CD4-positive, alpha-beta T cell (primary cell): ENCODE data around the gene ZC3H18. TPM values are rescaled to one million over a fixed set of nuclear protein-coding genes. Genes with fewer than 3 reads are reported as not detected.

ENCODE experiments used
- ATAC-seq: fragments of 200-7000 bp; cut with Tn5 transposase; one replicate; pipeline ENCODE4 v1.10.0; 2022; ENCODE audit warnings: mild to moderate bottlenecking; ENCODE audit not compliant: poor library complexity
- CTCF ChIA-PET: fragments of 350-600 bp; sonication (Branson Sonifier 250); formaldehyde crosslinking; loops from one replicate; lab custom pipeline; 2021; ENCODE audit warnings: antibody characterized with exemption, inconsistent platforms; lab: Charles Lee
- POLR2A ChIA-PET: fragments of 350-600 bp; sonication (Branson Sonifier 250); formaldehyde crosslinking; loops from one replicate; lab custom pipeline; 2021; ENCODE audit warnings: antibody characterized with exemption, inconsistent platforms; lab: Charles Lee
- DNase-seq, 14 experiments: peaks; one replicate each; pipeline ENCODE4 v3.0.0-alpha.2; 2013 to 2020; ENCODE audit warnings: mixed read lengths in 2 of 14
- H3K27ac ChIP-seq, 2 donors: one replicate each; pipeline versions ENCODE4 v1.5.1 to v1.7.0; 2013; ENCODE audit warnings: low read length in 2 of 2, low read depth in 1 of 2, mild to moderate bottlenecking in 1 of 2
- H3K27me3 ChIP-seq, 2 experiments: 1 replicate in 1 of 2; 2 replicates in 1 of 2; pipeline versions ENCODE4 v1.6.1 to v1.7.0; 2013; ENCODE audit warnings: low read length in 2 of 2, control low read depth in 1 of 2, mild to moderate bottlenecking in 1 of 2, moderate library complexity in 1 of 2; ENCODE audit not compliant: insufficient read depth in 2 of 2, control insufficient read depth in 1 of 2
- H3K36me3 ChIP-seq: one replicate; pipeline ENCODE4 v1.6.1; 2013; ENCODE audit warnings: low read length, control low read depth; ENCODE audit not compliant: insufficient read depth
- H3K4me1 ChIP-seq: one replicate; pipeline ENCODE4 v1.6.1; 2013; ENCODE audit warnings: low read length, control low read depth; ENCODE audit not compliant: insufficient read depth
- H3K4me3 ChIP-seq: one replicate; pipeline ENCODE4 v1.5.1; 2013; ENCODE audit warnings: mild to moderate bottlenecking, low read length, moderate library complexity
- H3K9me3 ChIP-seq, 2 experiments: 1 replicate in 1 of 2; 2 replicates in 1 of 2; pipeline versions ENCODE4 v1.6.1 to v1.7.0; 2013; ENCODE audit warnings: low read length in 2 of 2, mild to moderate bottlenecking in 2 of 2, control low read depth in 1 of 2, moderate library complexity in 1 of 2; ENCODE audit not compliant: control insufficient read depth in 1 of 2, insufficient read depth in 1 of 2
- H3K27ac Mint-ChIP-seq: one replicate; pipeline ENCODE4 v1.8.0; 2020; ENCODE audit warnings: mixed read lengths
- H3K27me3 Mint-ChIP-seq: one replicate; pipeline ENCODE4 v1.8.0; 2021; ENCODE audit warnings: mixed read lengths
- H3K36me3 Mint-ChIP-seq: one replicate; pipeline ENCODE4 v1.8.0; 2021; ENCODE audit warnings: low read depth, mixed read lengths
- H3K4me1 Mint-ChIP-seq: one replicate; pipeline ENCODE4 v1.8.0; 2021; ENCODE audit warnings: low read depth, mixed read lengths
- H3K4me3 Mint-ChIP-seq: one replicate; pipeline ENCODE4 v1.8.0; 2020; ENCODE audit warnings: mild to moderate bottlenecking, mixed read lengths
- H3K9me3 Mint-ChIP-seq: one replicate; pipeline ENCODE4 v1.8.0; 2020; ENCODE audit warnings: mixed read lengths
- CTCF ChIP-seq: fragments of 200-600 bp; IDR thresholded peaks from one replicate; pipeline ENCODE4 v1.8.0; 2022; ENCODE audit warnings: antibody characterized with exemption, mild to moderate bottlenecking
- intact Hi-C, 2 experiments: fragments of 100-400 bp; cut with DNase I in 1 of 2; cut with micrococcal nuclease in 1 of 2; formaldehyde crosslinking; loops; one replicate each; pipeline versions ENCODE4 v1.15.1 to v1.9.0; 2023 to 2025; cut with DNase I, micrococcal nuclease
- total RNA-seq, 174 experiments: library from RNA in 2 of 174; stranded (reverse) in 2 of 174; gene quantifications; one replicate each; pipeline ENCODE4 v1.2.3 and lab custom pipeline; 2021 to 2026

Gene ZC3H18
- total RNA-seq, 2 experiments from 2014 or later: 92.6 to 93.7 TPM

- ChIA-PET CTCF (no interaction called here), POLR2A (interaction anchor here (1.2 to 1.6 kb wide), 2 partner anchors 33 kb away, joined by 3 to 4 read pairs; partner anchors contain the start of gene ZC3H18)
- Mint-ChIP-seq H3K4me3 (no peak overlapping the region), H3K36me3 (no peaks in the 10 kb centered on the region), H3K4me1 (peaks cover 11% of the 10 kb centered on the region), H3K27ac (no peak overlapping the region), H3K9me3 (no peaks in the 10 kb centered on the region), H3K27me3 (peaks cover 14% of the 10 kb centered on the region)
- intact Hi-C loops: loop anchor here in 1 of 2 experiments (10.0 kb wide), 1 partner anchor 582 kb away; the partner anchor contains the start of gene BANP
- ATAC-seq (no peak), DNase-seq (peak in 1 of 14 experiments; percentile 38)
- Histone ChIP-seq H3K36me3 (no peaks in the 10 kb centered on the region), H3K27ac (no peak overlapping the region), H3K27me3 (peaks cover 12 to 16% of the 10 kb centered on the region in 2 experiments), H3K4me3 (no peak overlapping the region), H3K9me3 (peaks cover 0 to 18% of the 10 kb centered on the region in 2 experiments), H3K4me1 (peaks cover 10% of the 10 kb centered on the region)
- TF ChIP-seq CTCF: no peak
Observed at GRCh38 chr16:88536971-88537751, 33.0 kb upstream of the ZC3H18 start.

- peak overlapping the region; percentile 20 for H3K4me3 Mint-ChIP-seq
Observed at GRCh38 chr16:88537859-88538258, 32.3 kb upstream of the ZC3H18 start.

More at GRCh38 chr16:88537859-88538258, 32.3 kb upstream of the ZC3H18 start:
- no peaks in the 10 kb centered on the region for H3K36me3 Mint-ChIP-seq
- ChIA-PET POLR2A (interaction anchor here (1.6 kb wide), 1 partner anchor 32 kb away, joined by 3 read pairs; the partner anchor contains the start of gene ZC3H18), CTCF (no interaction called here)
- H3K4me1 ChIP-seq: peaks cover 10% of the 10 kb centered on the region
- peaks cover 11% of the 10 kb centered on the region for H3K4me1 Mint-ChIP-seq
- H3K27ac Mint-ChIP-seq: no peak overlapping the region
- no peak for TF ChIP-seq CTCF
- peaks cover 12 to 16% of the 10 kb centered on the region in 2 experiments for H3K27me3 ChIP-seq
- intact Hi-C loops: loop anchor here in 1 of 2 experiments (10.0 kb wide), 1 partner anchor 583 kb away; the partner anchor contains the start of gene BANP
- no peak for DNase-seq
- ATAC-seq: no peak
- no peak overlapping the region for H3K4me3 ChIP-seq
- H3K36me3 ChIP-seq: no peaks in the 10 kb centered on the region
- H3K9me3 Mint-ChIP-seq: no peaks in the 10 kb centered on the region
- H3K9me3 ChIP-seq: peaks cover 6 to 25% of the 10 kb centered on the region in 2 experiments
- peaks cover 17% of the 10 kb centered on the region for H3K27me3 Mint-ChIP-seq
- H3K27ac ChIP-seq: no peak overlapping the region
